MCF 10A (cell line): ENCODE data around the gene DIAPH1. TPM values are rescaled to one million over a fixed set of nuclear protein-coding genes. Genes with fewer than 3 reads are reported as not detected.
A peak's percentile ranks its signal among the peaks of the same experiment; 100 is the strongest.

Experiments used
- BruUV-seq: library from RNA; stranded (reverse); fragments of 400-500 nt; replicated peaks from 2 replicates; lab custom pipeline; 2021; lab: Mats Ljungman, UMichigan
- CTCF ChIA-PET: fragments of 300-600 bp; sonication (Branson Sonifier 250); formaldehyde crosslinking; extraction: SDS; loops from one replicate; lab custom pipeline; 2021; ENCODE audit warnings: antibody characterized with exemption, inconsistent platforms; lab: Yijun Ruan, JAX
- POLR2A ChIA-PET: fragments of 300-600, 350-650 bp; sonication (Branson Sonifier 250); formaldehyde crosslinking; extraction: SDS; loops from one replicate; lab custom pipeline; 2020; ENCODE audit warnings: antibody characterized with exemption, inconsistent platforms; lab: Yijun Ruan, JAX
- DNase-seq: peaks from one replicate; pipeline ENCODE4 v3.0.0-alpha.2; 2018; ENCODE audit not compliant: unreplicated experiment
- H3K27ac Mint-ChIP-seq: one replicate; pipeline ENCODE4 v1.8.0; 2022; ENCODE audit warnings: mild to moderate bottlenecking, low read depth, mixed read lengths; ENCODE audit not compliant: unreplicated experiment
- H3K27me3 Mint-ChIP-seq: one replicate; pipeline ENCODE4 v1.8.0; 2022; ENCODE audit warnings: mixed read lengths; ENCODE audit not compliant: insufficient read depth, unreplicated experiment
- H3K36me3 Mint-ChIP-seq: one replicate; pipeline ENCODE4 v1.8.0; 2022; ENCODE audit warnings: mild to moderate bottlenecking, moderate library complexity, mixed read lengths; ENCODE audit not compliant: insufficient read depth, unreplicated experiment
- H3K4me1 Mint-ChIP-seq: one replicate; pipeline ENCODE4 v1.8.0; 2022; ENCODE audit warnings: mixed read lengths; ENCODE audit not compliant: insufficient read depth, unreplicated experiment
- H3K4me3 Mint-ChIP-seq: one replicate; pipeline ENCODE4 v1.8.0; 2022; ENCODE audit warnings: mild to moderate bottlenecking, moderate library complexity, mixed read lengths; ENCODE audit not compliant: unreplicated experiment
- H3K9me3 Mint-ChIP-seq: one replicate; pipeline ENCODE4 v1.8.0; 2022; ENCODE audit warnings: mixed read lengths; ENCODE audit not compliant: unreplicated experiment
- CTCF ChIP-seq: fragments of 200-600 bp; IDR thresholded peaks from one replicate; pipeline ENCODE4 v1.8.0; 2022; ENCODE audit warnings: antibody characterized with exemption, mild to moderate bottlenecking; ENCODE audit not compliant: unreplicated experiment
- intact Hi-C: fragments of 100-400 bp; cut with micrococcal nuclease; formaldehyde crosslinking; loops from 2 replicates; pipeline ENCODE4 v1.14.1; 2022
- total RNA-seq: library from RNA; stranded (reverse); gene quantifications from 2 replicates; pipeline ENCODE4 v1.2.3, GENCODE V29; 2022

Gene DIAPH1
- total RNA-seq, 1 experiment from 2014 or later: 228 TPM

GRCh38 chr5:141483902-141484301 lies 134.9 kb downstream of the DIAPH1 start:
- H3K27ac Mint-ChIP-seq: no peak overlapping the region
- H3K36me3 Mint-ChIP-seq: peaks cover 14% of the 10 kb centered on the region
- no peaks in the 10 kb centered on the region for H3K27me3 Mint-ChIP-seq
- intact Hi-C loops: no loop called here
- TF ChIP-seq CTCF: no peak
- H3K4me3 Mint-ChIP-seq: no peak overlapping the region
- DNase-seq: no peak
- H3K9me3 Mint-ChIP-seq: no peaks in the 10 kb centered on the region
- POLR2A ChIA-PET: interaction anchor here (1.0 kb wide), 1 partner anchor 7 kb away, joined by 3 read pairs; no protein-coding TSS in a partner anchor
- peaks cover 11% of the 10 kb centered on the region for H3K4me1 Mint-ChIP-seq
- CTCF ChIA-PET: interaction anchor here (0.7 to 4.4 kb wide), 8 partner anchors 8 to 114 kb away, joined by 3 to 26 read pairs (median 4); partner anchors contain the start of genes PCDHGB3, PCDHGB5 and PCDHGC3
- BruUV-seq: no TSS peak

- DNase-seq: no peak
- ChIA-PET CTCF (interaction anchor here (0.6 to 1.5 kb wide), 3 partner anchors 33 to 228 kb away, joined by 3 to 4 read pairs (median 4); no protein-coding TSS in a partner anchor), POLR2A (no interaction called here)
- intact Hi-C loops: no loop called here
- no peak overlapping the region for H3K4me3 Mint-ChIP-seq
- BruUV-seq: no TSS peak
- H3K36me3 Mint-ChIP-seq: peaks cover 31% of the 10 kb centered on the region
- no peaks in the 10 kb centered on the region for H3K9me3 Mint-ChIP-seq
- TF ChIP-seq CTCF: no peak
- peaks cover 24% of the 10 kb centered on the region for H3K4me1 Mint-ChIP-seq
- no peaks in the 10 kb centered on the region for H3K27me3 Mint-ChIP-seq
- no peak overlapping the region for H3K27ac Mint-ChIP-seq
Measured at GRCh38 chr5:141479776-141480175, 139.0 kb downstream of the DIAPH1 start.

- Mint-ChIP-seq H3K27me3 (no peaks in the 10 kb centered on the region), H3K4me1 (peaks cover 23% of the 10 kb centered on the region), H3K36me3 (peaks cover 31% of the 10 kb centered on the region), H3K27ac (no peak overlapping the region), H3K4me3 (peak overlapping the region; percentile 94), H3K9me3 (no peaks in the 10 kb centered on the region)
- ChIA-PET POLR2A (interaction anchor here (1.0 to 4.2 kb wide), 3 partner anchors 9 to 79 kb away, joined by 3 to 70 read pairs (median 4); no protein-coding TSS in a partner anchor), CTCF (interaction anchor here (0.6 to 4.6 kb wide), 14 partner anchors 15 to 91 kb away, joined by 3 to 42 read pairs (median 4); partner anchors contain the start of gene PCDHGA10)
- no peak for DNase-seq
- no TSS peak for BruUV-seq
- intact Hi-C loops: no loop called here
- peak; percentile 29 for TF ChIP-seq CTCF
Measured at GRCh38 chr5:141478321-141478945, 140.4 kb downstream of the DIAPH1 start.

- Mint-ChIP-seq H3K4me1 (peaks cover 18% of the 10 kb centered on the region), H3K9me3 (no peaks in the 10 kb centered on the region), H3K36me3 (peaks cover 31% of the 10 kb centered on the region), H3K27me3 (no peaks in the 10 kb centered on the region), H3K27ac (no peak overlapping the region), H3K4me3 (peak overlapping the region; percentile 94)
- POLR2A ChIA-PET: interaction anchor here (0.6 to 4.5 kb wide), 5 partner anchors 36 to 753 kb away, joined by 3 to 82 read pairs (median 4); partner anchors contain the start of gene TAF7
- BruUV-seq: no TSS peak
- DNase-seq: no peak
- TF ChIP-seq CTCF: no peak
- CTCF ChIA-PET: interaction anchor here (0.6 to 4.6 kb wide), 12 partner anchors 15 to 732 kb away, joined by 3 to 42 read pairs (median 4); partner anchors contain the start of gene PCDHGA10
- intact Hi-C loops: no loop called here
Measured at GRCh38 chr5:141477815-141478214, 141.0 kb downstream of the DIAPH1 start.
